K562 (cell line): Measurements from ENCODE around the gene MAP1LC3B2. TPM values are rescaled to one million over a fixed set of nuclear protein-coding genes. Genes with fewer than 3 reads are reported as not detected.

Experiments
- CHD4 ChIP-seq: fragments of 200-600 bp; sonication (generic); IDR thresholded peaks from 3 replicates; pipeline ENCODE4 v1.6.1; 2012; ENCODE audit warnings: low read depth, mild to moderate bottlenecking, mixed read lengths, low read length, inconsistent platforms; ENCODE audit not compliant: insufficient read depth, insufficient replicate concordance, poor library complexity, severe bottlenecking
- ETS2 ChIP-seq: IDR thresholded peaks from 2 replicates; pipeline ENCODE4 v1.6.1; 2016; ENCODE audit warnings: borderline replicate concordance, missing genetic modification characterization, mild to moderate bottlenecking, moderate library complexity, missing compliant biosample characterization; ENCODE audit not compliant: poor library complexity, severe bottlenecking
- FOXK2 ChIP-seq, 2 experiments: fragments of 450-650 bp; IDR thresholded peaks in 1 of 2; conservative IDR thresholded peaks in 1 of 2; 2 replicates each; pipeline ENCODE4 v1.6.1; 2016; ENCODE audit warnings: low read depth in 2 of 2, mild to moderate bottlenecking in 1 of 2
- GABPB2 ChIP-seq: fragments of 250-450 bp; sonication (Bioruptor Pico); conservative IDR thresholded peaks from 2 replicates; pipeline ENCODE4 v1.5.1; 2021; ENCODE audit warnings: mild to moderate bottlenecking
- GTF2E2 ChIP-seq: fragments of 200-800 bp; sonication (Bioruptor generic); IDR thresholded peaks from 2 replicates; pipeline ENCODE4 v1.6.1; 2016; ENCODE audit warnings: missing genetic modification characterization, missing compliant biosample characterization
- HDAC2 ChIP-seq: fragments of 450-650 bp; IDR thresholded peaks from 2 replicates; pipeline ENCODE4 v1.6.1; 2016; ENCODE audit warnings: mild to moderate bottlenecking
- MAZ ChIP-seq, 2 experiments: fragments of 450-650 bp in 1 of 2; sonication (generic) in 1 of 2; formaldehyde crosslinking; IDR thresholded peaks in 1 of 2; conservative IDR thresholded peaks in 1 of 2; 2 replicates each; pipeline versions ENCODE4 v1.4.0 to v1.5.0; 2020; ENCODE audit warnings: mild to moderate bottlenecking in 1 of 2, missing genetic modification reagents in 1 of 2
- NFIX ChIP-seq: fragments of 250-450 bp; sonication (Bioruptor Pico); IDR thresholded peaks from 2 replicates; pipeline ENCODE4 v1.4.0; 2020; ENCODE audit warnings: low read depth, mild to moderate bottlenecking, moderate library complexity
- NR2C2 ChIP-seq, 2 experiments: fragments of 200-800 bp in 1 of 2; sonication (Bioruptor generic) in 1 of 2; sonication (generic) in 1 of 2; formaldehyde crosslinking in 1 of 2; IDR thresholded peaks; 2 replicates each; pipeline versions ENCODE4 v1.6.1 to v1.8.0; 2016 to 2022; ENCODE audit warnings: mild to moderate bottlenecking in 1 of 2, missing compliant biosample characterization in 1 of 2, missing genetic modification characterization in 1 of 2, missing genetic modification reagents in 1 of 2
- POLR3A ChIP-seq: IDR thresholded peaks from 2 replicates; pipeline ENCODE4 v1.6.1; 2011; ENCODE audit warnings: borderline replicate concordance, mild to moderate bottlenecking, moderate library complexity; ENCODE audit not compliant: insufficient read length, insufficient read depth; ENCODE audit errors: extremely low read depth
- RFX5 ChIP-seq: IDR thresholded peaks from 2 replicates; pipeline ENCODE4 v1.6.1; 2011; ENCODE audit warnings: low read depth, mild to moderate bottlenecking, improper control_type of control experiment, low read length
- TEAD4 ChIP-seq, 2 experiments: sonication (generic) in 1 of 2; formaldehyde crosslinking in 1 of 2; IDR thresholded peaks; 2 replicates each; pipeline versions ENCODE4 v1.6.1 to v1.8.0; 2012 to 2022; ENCODE audit warnings: borderline replicate concordance in 1 of 2, inconsistent platforms in 1 of 2, low read length in 1 of 2, mild to moderate bottlenecking in 1 of 2, missing genetic modification reagents in 1 of 2
- TRIM28 ChIP-seq: fragments of 450-650 bp; IDR thresholded peaks from 2 replicates; pipeline ENCODE4 v1.6.1; 2017
- UBTF ChIP-seq, 2 experiments: IDR thresholded peaks; 2 replicates each; pipeline ENCODE4 v1.6.1; 2012; ENCODE audit warnings: improper control_type of control experiment in 2 of 2, low read depth in 2 of 2, low read length in 2 of 2, borderline replicate concordance in 1 of 2
- ZBTB26 ChIP-seq: fragments of 450-650 bp; formaldehyde crosslinking; IDR thresholded peaks from 2 replicates; pipeline ENCODE4 v1.4.0; 2022; ENCODE audit warnings: missing genetic modification characterization
- ZNF696 ChIP-seq: fragments of 250-450 bp; sonication (Bioruptor Pico); conservative IDR thresholded peaks from 2 replicates; pipeline ENCODE4 v1.4.0; 2020; ENCODE audit warnings: mild to moderate bottlenecking, moderate library complexity
- polyA plus RNA-seq, 8 experiments: library from polyadenylated mRNA; depleted of rRNA in 4 of 8; stranded (reverse) in 5 of 8; unstranded in 3 of 8; fragments of >200 nt; fragmentation: Nextera tagmentation in 2 of 8; fragmentation: Illumina TruSeq in 1 of 8; extraction: Ambion mirVana in 2 of 8; extraction: Trizol in 1 of 8; gene quantifications; 2 replicates each; pipeline versions ENCODE4 v1.2.1 to v1.2.3, GENCODE V29; 2011 to 2014; ENCODE audit warnings: inconsistent platforms in 1 of 8, missing spikeins in 1 of 8
- total RNA-seq, 7 experiments: library from RNA; depleted of rRNA in 6 of 7; stranded (reverse); fragments of >200 nt in 6 of 7; fragmentation: Illumina TruSeq in 2 of 7; extraction: Trizol in 2 of 7; gene quantifications; 2 replicates each; pipeline versions ENCODE4 v1.2.1 to v1.2.3, GENCODE V29; 2011 to 2021; ENCODE audit warnings: low replicate concordance in 1 of 7
- TF ChIP-seq, protein P1 (sequence below), 2 experiments: fragments of 450-650 bp; IDR thresholded peaks; 2 replicates each; pipeline ENCODE4 v1.6.1; 2016
- TF ChIP-seq, protein P2 (sequence below): fragments of 250-450 bp; sonication (Bioruptor Pico); IDR thresholded peaks from 2 replicates; pipeline ENCODE4 v1.8.0; 2022; ENCODE audit warnings: inconsistent platforms

Gene MAP1LC3B2
- total and polyA plus RNA-seq, 9 of the 15 experiments (the other 6 are each of a cell fraction or from before 2014, with no cell fraction given): 0.53 to 2.8 (median 0.76) TPM; not detected in 2

GRCh38 chr12:116534311-116535121 lies 24.7 kb upstream of the MAP1LC3B2 start (continued):
- TF ChIP-seq RFX5: no peak
- TF ChIP-seq HDAC2: no peak
- no peak for TF ChIP-seq TEAD4 (IDR thresholded peaks at IDR 0.05; ENCODE audit: low read length)
- no peak for TF ChIP-seq TEAD4 (CRISPR knock-in tag; IDR thresholded peaks at IDR 0.05; ENCODE audit: borderline replicate concordance)
- no peak for TF ChIP-seq POLR3A
- no peak for TF ChIP-seq CHD4
- TF ChIP-seq GTF2E2 (tag): no peak
- no peak for TF ChIP-seq ZNF696
- TF ChIP-seq UBTF (IDR thresholded peaks at IDR 0.05; ENCODE audit: borderline replicate concordance in 1 of 2, low read depth in 2 of 2, low read length in 2 of 2): no peak
- TF ChIP-seq, protein P1, sequence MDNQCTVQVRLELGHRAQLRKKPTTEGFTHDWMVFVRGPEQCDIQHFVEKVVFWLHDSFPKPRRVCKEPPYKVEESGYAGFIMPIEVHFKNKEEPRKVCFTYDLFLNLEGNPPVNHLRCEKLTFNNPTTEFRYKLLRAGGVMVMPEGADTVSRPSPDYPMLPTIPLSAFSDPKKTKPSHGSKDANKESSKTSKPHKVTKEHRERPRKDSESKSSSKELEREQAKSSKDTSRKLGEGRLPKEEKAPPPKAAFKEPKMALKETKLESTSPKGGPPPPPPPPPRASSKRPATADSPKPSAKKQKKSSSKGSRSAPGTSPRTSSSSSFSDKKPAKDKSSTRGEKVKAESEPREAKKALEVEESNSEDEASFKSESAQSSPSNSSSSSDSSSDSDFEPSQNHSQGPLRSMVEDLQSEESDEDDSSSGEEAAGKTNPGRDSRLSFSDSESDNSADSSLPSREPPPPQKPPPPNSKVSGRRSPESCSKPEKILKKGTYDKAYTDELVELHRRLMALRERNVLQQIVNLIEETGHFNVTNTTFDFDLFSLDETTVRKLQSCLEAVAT (IDR thresholded peaks at IDR 0.05): no peak
- TF ChIP-seq MAZ (CRISPR knock-in tag; conservative IDR thresholded peaks at IDR 0.05 in 1 of 2, IDR thresholded peaks at IDR 0.05 in 1 of 2): no peak
- peak in 1 of 2 experiments; percentile 45; a peak in 1 of 4 replicates for TF ChIP-seq FOXK2 (conservative IDR thresholded peaks at IDR 0.05 in 1 of 2, IDR thresholded peaks at IDR 0.05 in 1 of 2; ENCODE audit: low read depth in 2 of 2)
- no peak for TF ChIP-seq NR2C2 (CRISPR knock-in tag; IDR thresholded peaks at IDR 0.05)
- TF ChIP-seq NR2C2 (tag; IDR thresholded peaks at IDR 0.05): no peak
- no peak for TF ChIP-seq GABPB2 (CRISPR knock-in tag)
- no peak for TF ChIP-seq ETS2 (tag)
- TF ChIP-seq, protein P2, sequence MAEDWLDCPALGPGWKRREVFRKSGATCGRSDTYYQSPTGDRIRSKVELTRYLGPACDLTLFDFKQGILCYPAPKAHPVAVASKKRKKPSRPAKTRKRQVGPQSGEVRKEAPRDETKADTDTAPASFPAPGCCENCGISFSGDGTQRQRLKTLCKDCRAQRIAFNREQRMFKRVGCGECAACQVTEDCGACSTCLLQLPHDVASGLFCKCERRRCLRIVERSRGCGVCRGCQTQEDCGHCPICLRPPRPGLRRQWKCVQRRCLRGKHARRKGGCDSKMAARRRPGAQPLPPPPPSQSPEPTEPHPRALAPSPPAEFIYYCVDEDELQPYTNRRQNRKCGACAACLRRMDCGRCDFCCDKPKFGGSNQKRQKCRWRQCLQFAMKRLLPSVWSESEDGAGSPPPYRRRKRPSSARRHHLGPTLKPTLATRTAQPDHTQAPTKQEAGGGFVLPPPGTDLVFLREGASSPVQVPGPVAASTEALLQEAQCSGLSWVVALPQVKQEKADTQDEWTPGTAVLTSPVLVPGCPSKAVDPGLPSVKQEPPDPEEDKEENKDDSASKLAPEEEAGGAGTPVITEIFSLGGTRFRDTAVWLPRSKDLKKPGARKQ (CRISPR knock-in tag): 0 out of 2 replicates have a peak, but pooled peaks have one; percentile 61
- no peak for TF ChIP-seq NFIX (CRISPR knock-in tag)
- no peak for TF ChIP-seq ZBTB26
- no peak for TF ChIP-seq TRIM28
